HepG2 (cell line): ENCODE measurements around the gene SERPINB10. TPM values are rescaled to one million over a fixed set of nuclear protein-coding genes. Genes with fewer than 3 reads are reported as not detected.

Experiments used
- ATAC-seq: fragments of 200-7000 bp; cut with Tn5 transposase; 3 replicates; pipeline ENCODE4 v1.9.1; 2020; ENCODE audit warnings: mild to moderate bottlenecking, moderate library complexity
- BruUV-seq: library from RNA; stranded (reverse); fragments of 400-500 nt; replicated peaks from 2 replicates; lab custom pipeline; 2021; lab: Mats Ljungman, UMichigan
- CTCF ChIA-PET: fragments of 300-600 bp; formaldehyde crosslinking; extraction: SDS; loops from one replicate; lab custom pipeline; 2021; ENCODE audit warnings: low total read pairs, inconsistent platforms, low intra/inter-chr PET ratio; lab: Yijun Ruan, JAX
- POLR2A ChIA-PET: fragments of 350-600 bp; sonication (Branson Sonifier 250); formaldehyde crosslinking; loops from one replicate; lab custom pipeline; 2020; ENCODE audit warnings: antibody characterized with exemption, inconsistent platforms; lab: Yijun Ruan, JAX
- DNase-seq: peaks from one replicate; pipeline ENCODE4 v3.0.0-alpha.2; 2015; ENCODE audit warnings: low spot score
- FAIRE-seq: peaks from 3 replicates; lab custom pipeline; 2011; peaks lifted over from hg19 to GRCh38; lab: Jason Lieb, UNC
- H2AFZ ChIP-seq: one replicate; pipeline ENCODE4 v1.6.1; 2011; ENCODE audit warnings: low read length, inconsistent platforms
- H3K27ac ChIP-seq: fragments of 300-600 bp; 3 replicates; pipeline ENCODE4 v1.8.0; 2011; ENCODE audit warnings: mixed run types, mild to moderate bottlenecking, mixed read lengths, low read length, inconsistent platforms; ENCODE audit not compliant: insufficient read depth; ENCODE audit errors: extremely low read length
- H3K27me3 ChIP-seq, 2 experiments: fragments of 200-600 bp in 1 of 2; 2 replicates in 1 of 2; 3 replicates in 1 of 2; pipeline versions ENCODE4 v1.6.0 to v1.8.0; 2011; ENCODE audit warnings: low read length in 2 of 2, mild to moderate bottlenecking in 2 of 2, moderate library complexity in 2 of 2, inconsistent platforms in 1 of 2; ENCODE audit not compliant: insufficient read depth in 2 of 2, control insufficient read depth in 1 of 2
- H3K36me3 ChIP-seq, 2 experiments: fragments of 200-600 bp in 1 of 2; replicated peaks in 1 of 2; 2 replicates in 1 of 2; 3 replicates in 1 of 2; pipeline versions ENCODE4 v1.5.1 to v1.8.0; 2011; ENCODE audit warnings: low read length in 2 of 2, inconsistent platforms in 1 of 2; ENCODE audit not compliant: insufficient read depth in 2 of 2, control insufficient read depth in 1 of 2
- H3K4me1 ChIP-seq: 2 replicates; pipeline ENCODE4 v1.5.1; 2012; ENCODE audit warnings: low read length, inconsistent platforms; ENCODE audit not compliant: insufficient read depth
- H3K4me2 ChIP-seq: 2 replicates; pipeline ENCODE4 v1.6.0; 2011; ENCODE audit warnings: low read depth, low read length, inconsistent platforms
- H3K4me3 ChIP-seq, 3 experiments: fragments of 200-600 bp in 1 of 3; sonication (generic), shearing (Covaris generic) in 1 of 3; replicated peaks in 1 of 3; 2 replicates each; pipeline ENCODE4 v1.5.1; 2011 to 2016; ENCODE audit warnings: low read length in 3 of 3, inconsistent platforms in 2 of 3, low read depth in 2 of 3, mild to moderate bottlenecking in 2 of 3, control low read depth in 1 of 3, mixed read lengths in 1 of 3; ENCODE audit not compliant: insufficient read depth in 1 of 3
- H3K79me2 ChIP-seq: one replicate; pipeline ENCODE4 v1.6.1; 2011; ENCODE audit warnings: low read length, inconsistent platforms; ENCODE audit not compliant: insufficient read depth
- H3K9ac ChIP-seq: 2 replicates; pipeline ENCODE4 v1.6.0; 2011; ENCODE audit warnings: mild to moderate bottlenecking, low read depth, low read length, inconsistent platforms; ENCODE audit not compliant: insufficient read depth
- H3K9me3 ChIP-seq: 2 replicates; pipeline ENCODE4 v1.5.1; 2012; ENCODE audit warnings: mild to moderate bottlenecking, low read length
- H4K20me1 ChIP-seq: 2 replicates; pipeline ENCODE4 v1.6.0; 2011; ENCODE audit warnings: inconsistent platforms, mild to moderate bottlenecking, low read length, moderate library complexity; ENCODE audit not compliant: insufficient read depth
- DDIT3 ChIP-seq: sonication (generic); formaldehyde crosslinking; IDR thresholded peaks from 2 replicates; pipeline ENCODE4 v1.4.0; 2020; ENCODE audit warnings: mild to moderate bottlenecking, missing genetic modification reagents
- ERF ChIP-seq: IDR thresholded peaks from 2 replicates; pipeline ENCODE4 v1.6.1; 2018; ENCODE audit warnings: missing biosample characterization, missing genetic modification reagents
- HDAC2 ChIP-seq: sonication (generic); formaldehyde crosslinking; IDR thresholded peaks from 2 replicates; pipeline ENCODE4 v1.4.0; 2020; ENCODE audit warnings: missing genetic modification reagents
- KLF11 ChIP-seq: IDR thresholded peaks from 2 replicates; pipeline ENCODE4 v1.6.1; 2016; ENCODE audit warnings: missing compliant biosample characterization
- LBX2 ChIP-seq: sonication (generic); formaldehyde crosslinking; IDR thresholded peaks from 2 replicates; pipeline ENCODE4 v1.5.0; 2020; ENCODE audit warnings: missing genetic modification reagents, mild to moderate bottlenecking, borderline replicate concordance
- RBAK ChIP-seq: sonication (generic); formaldehyde crosslinking; IDR thresholded peaks from 2 replicates; pipeline ENCODE4 v1.5.1; 2020; ENCODE audit warnings: mild to moderate bottlenecking, missing genetic modification reagents
- SRSF9 ChIP-seq: fragments of 200-400 bp; formaldehyde crosslinking; IDR thresholded peaks from 2 replicates; pipeline ENCODE4 v1.6.1; 2018; ENCODE audit warnings: borderline replicate concordance, mild to moderate bottlenecking, low read depth, low read length; ENCODE audit not compliant: insufficient read depth, poor library complexity, severe bottlenecking
- SRY ChIP-seq: sonication (generic); formaldehyde crosslinking; IDR thresholded peaks from 2 replicates; pipeline ENCODE4 v1.8.0; 2022; ENCODE audit warnings: mild to moderate bottlenecking, missing genetic modification reagents
- ZNF138 ChIP-seq: sonication (generic); formaldehyde crosslinking; IDR thresholded peaks from 2 replicates; pipeline ENCODE4 v1.5.0; 2020; ENCODE audit warnings: mild to moderate bottlenecking, low read depth, missing genetic modification reagents
- ZNF24 ChIP-seq: fragments of 450-650 bp; IDR thresholded peaks from 2 replicates; pipeline ENCODE4 v1.6.1; 2017; ENCODE audit warnings: antibody characterized with exemption, mild to moderate bottlenecking
- ZNF772 ChIP-seq: sonication (generic); formaldehyde crosslinking; IDR thresholded peaks from 2 replicates; pipeline ENCODE4 v1.5.0; 2020; ENCODE audit warnings: mild to moderate bottlenecking, missing genetic modification reagents
- ZSCAN12 ChIP-seq: sonication (generic); formaldehyde crosslinking; IDR thresholded peaks from 2 replicates; pipeline ENCODE4 v1.9.0; 2021; ENCODE audit warnings: mild to moderate bottlenecking, missing genetic modification reagents
- WGBS: methylation state at CpG from one replicate; pipeline ENCODE4 v1.1.6; 2017; ENCODE audit warnings: low lambda C conversion rate; 5-methylcytosine and 5-hydroxymethylcytosine counted together
- in situ Hi-C: cut with HindIII; loops from 2 replicates; pipeline ENCODE4 v1.10.0; 2017; ENCODE audit warnings: low pct_unique_long_range_greater_than_20kb; ENCODE audit not compliant: extremely low pct_ligation_motif_present
- intact Hi-C: fragments of 100-400 bp; cut with micrococcal nuclease; formaldehyde crosslinking; loops from one replicate; pipeline ENCODE4 v1.10.0; 2022; ENCODE audit not compliant: unreplicated experiment
- polyA plus RNA-seq, 8 experiments: library from polyadenylated mRNA; depleted of rRNA in 3 of 8; stranded (reverse) in 7 of 8; unstranded in 1 of 8; fragments of >200 nt; fragmentation: Illumina TruSeq in 4 of 8; extraction: Trizol in 4 of 8; gene quantifications; 2 replicates each; pipeline versions ENCODE4 v1.2.1 to v1.2.3, GENCODE V29; 2011 to 2016; ENCODE audit warnings: low read depth in 4 of 8, missing spikeins in 1 of 8, mixed read lengths in 1 of 8; ENCODE audit not compliant: insufficient read depth in 1 of 8
- total RNA-seq, 5 experiments: library from RNA; depleted of rRNA; stranded (reverse); fragments of >200 nt; fragmentation: Illumina TruSeq; extraction: Trizol; gene quantifications; 2 replicates each; pipeline ENCODE4 v1.2.3, GENCODE V29; 2016; ENCODE audit warnings: low read depth in 1 of 5
- TF ChIP-seq, protein P1 (sequence below): sonication (generic); formaldehyde crosslinking; IDR thresholded peaks from 2 replicates; pipeline ENCODE4 v1.9.0; 2021; ENCODE audit warnings: missing genetic modification reagents, borderline replicate concordance
- TF ChIP-seq, protein P2 (sequence below): sonication (generic); formaldehyde crosslinking; IDR thresholded peaks from 2 replicates; pipeline ENCODE4 v1.4.0; 2020; ENCODE audit warnings: mild to moderate bottlenecking, missing genetic modification reagents

SERPINB10 gene
- total and polyA plus RNA-seq, 2 of the 13 experiments (the other 11 are each of a cell fraction or from before 2014, with no cell fraction given): not detected

GRCh38 chr18:63956755-63957154 is 49.0 kb downstream of the SERPINB10 start:
- Histone ChIP-seq H3K9ac (no peak overlapping the region), H3K4me2 (no peak overlapping the region), H2AFZ (no peak overlapping the region), H4K20me1 (no peaks in the 10 kb centered on the region), H3K36me3 (no peaks in the 10 kb centered on the region), H3K27me3 (peaks cover 0 to 2% of the 10 kb centered on the region in 2 experiments; a peak in 1 of 5 replicates), H3K9me3 (no peaks in the 10 kb centered on the region), H3K27ac (no peak overlapping the region), H3K79me2 (no peaks in the 10 kb centered on the region), H3K4me3 (no peak overlapping the region), H3K4me1 (no peaks in the 10 kb centered on the region)
- TF ChIP-seq ERF (CRISPR knock-in tag) (no peak), KLF11 (CRISPR knock-in tag) (no peak), ZNF772 (CRISPR knock-in tag) (no peak), RBAK (no peak), SRY (no peak), LBX2 (CRISPR knock-in tag) (no peak)
- TF ChIP-seq, protein P1, sequence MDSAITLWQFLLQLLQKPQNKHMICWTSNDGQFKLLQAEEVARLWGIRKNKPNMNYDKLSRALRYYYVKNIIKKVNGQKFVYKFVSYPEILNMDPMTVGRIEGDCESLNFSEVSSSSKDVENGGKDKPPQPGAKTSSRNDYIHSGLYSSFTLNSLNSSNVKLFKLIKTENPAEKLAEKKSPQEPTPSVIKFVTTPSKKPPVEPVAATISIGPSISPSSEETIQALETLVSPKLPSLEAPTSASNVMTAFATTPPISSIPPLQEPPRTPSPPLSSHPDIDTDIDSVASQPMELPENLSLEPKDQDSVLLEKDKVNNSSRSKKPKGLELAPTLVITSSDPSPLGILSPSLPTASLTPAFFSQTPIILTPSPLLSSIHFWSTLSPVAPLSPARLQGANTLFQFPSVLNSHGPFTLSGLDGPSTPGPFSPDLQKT (CRISPR knock-in tag): no peak
- ChIA-PET CTCF (no interaction called here), POLR2A (no interaction called here)
- ATAC-seq (no peak), DNase-seq (no peak), FAIRE-seq (no peak)
- WGBS: 13% methylated on average over 4 of the region's 4 CpGs
- no TSS peak for BruUV-seq
- intact Hi-C loops (no loop called here), in situ Hi-C loops (no loop called here)

- intact Hi-C loops: no loop called here
- no TSS peak for BruUV-seq
Measured at GRCh38 chr18:63960891-63961290, 53.1 kb downstream of the SERPINB10 start.

More at GRCh38 chr18:63960891-63961290, 53.1 kb downstream of the SERPINB10 start:
- Histone ChIP-seq H3K9me3 (no peaks in the 10 kb centered on the region), H3K4me3 (no peak overlapping the region), H4K20me1 (no peaks in the 10 kb centered on the region), H3K4me2 (no peak overlapping the region), H3K9ac (no peak overlapping the region), H3K27me3 (no peaks in the 10 kb centered on the region), H2AFZ (no peak overlapping the region), H3K36me3 (no peaks in the 10 kb centered on the region), H3K79me2 (no peaks in the 10 kb centered on the region), H3K4me1 (peaks cover 7% of the 10 kb centered on the region; the same call in 1 of the 2 replicates), H3K27ac (no peak overlapping the region)
- WGBS: 0% methylated on average over 1 of the region's 1 CpG
- DNase-seq (no peak), FAIRE-seq (no peak), ATAC-seq (no peak)
- TF ChIP-seq ZNF24 (no peak), ZNF138 (CRISPR knock-in tag) (no peak), ZSCAN12 (no peak), HDAC2 (no peak), DDIT3 (no peak), SRSF9 (no peak)
- TF ChIP-seq, protein P2, sequence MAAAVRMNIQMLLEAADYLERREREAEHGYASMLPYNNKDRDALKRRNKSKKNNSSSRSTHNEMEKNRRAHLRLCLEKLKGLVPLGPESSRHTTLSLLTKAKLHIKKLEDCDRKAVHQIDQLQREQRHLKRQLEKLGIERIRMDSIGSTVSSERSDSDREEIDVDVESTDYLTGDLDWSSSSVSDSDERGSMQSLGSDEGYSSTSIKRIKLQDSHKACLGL (CRISPR knock-in tag): no peak
- ChIA-PET CTCF (no interaction called here), POLR2A (no interaction called here)
- in situ Hi-C loops: no loop called here
